C4-2B (cell line): Measurements from ENCODE around the gene NUB1.
"Not testable (repeated sequence)": the region's sequence is repeated elsewhere in the genome, so short reads cannot be mapped to it uniquely, and the experiment has no call there.

ENCODE experiments used
- CTCF ChIP-seq: fragments of 450-650 bp; conservative IDR thresholded peaks from 2 replicates; pipeline ENCODE4 v1.5.1; 2017; ENCODE audit warnings: mild to moderate bottlenecking
- ZFX ChIP-seq: fragments of 450-650 bp; IDR thresholded peaks from 2 replicates; pipeline ENCODE4 v1.6.1; 2017

GRCh38 chr7:151304251-151304650 lies 37.4 kb upstream of the NUB1 start:
- TF ChIP-seq CTCF, ZFX: not testable (repeated sequence)
